Keratinocyte (primary cell): ENCODE measurements around the gene EXD3. TPM values are rescaled to one million over a fixed set of nuclear protein-coding genes. Genes with fewer than 3 reads are reported as not detected.

Experiments used
- DNase-seq: peaks from one replicate; pipeline ENCODE4 v3.0.0-alpha.2; 2011; ENCODE audit warnings: low read depth, missing footprints, low spot score
- FAIRE-seq: peaks from 2 replicates; lab custom pipeline; 2011; peaks lifted over from hg19 to GRCh38; lab: Jason Lieb, UNC
- H2AFZ ChIP-seq: 2 replicates; pipeline ENCODE4 v1.6.0; 2012; ENCODE audit warnings: low read length, control low read depth, inconsistent platforms; ENCODE audit not compliant: control insufficient read depth
- H3K27ac ChIP-seq: 2 replicates; pipeline ENCODE4 v1.5.1; 2011; ENCODE audit warnings: low read length; ENCODE audit not compliant: control insufficient read depth, insufficient read depth
- H3K27me3 ChIP-seq: 3 replicates; pipeline ENCODE4 v1.6.0; 2011; ENCODE audit warnings: low read length; ENCODE audit not compliant: control insufficient read depth, insufficient read depth; ENCODE audit errors: extremely low read depth
- H3K36me3 ChIP-seq, 2 experiments: 2 replicates in 1 of 2; 3 replicates in 1 of 2; pipeline ENCODE4 v1.5.1; 2011; ENCODE audit warnings: low read length in 2 of 2, mild to moderate bottlenecking in 1 of 2; ENCODE audit not compliant: control insufficient read depth in 2 of 2, insufficient read depth in 2 of 2; ENCODE audit errors: extremely low read depth in 1 of 2
- H3K4me1 ChIP-seq: 3 replicates; pipeline ENCODE4 v1.5.1; 2011; ENCODE audit warnings: low read length; ENCODE audit not compliant: control insufficient read depth, insufficient read depth; ENCODE audit errors: extremely low read depth
- H3K4me2 ChIP-seq: 3 replicates; pipeline ENCODE4 v1.6.0; 2011; ENCODE audit warnings: low read depth, low read length; ENCODE audit not compliant: control insufficient read depth, insufficient read depth; ENCODE audit errors: extremely low read depth
- H3K4me3 ChIP-seq, 3 experiments: fragments of 200-600 bp in 1 of 3; sonication (generic) in 1 of 3; 2 replicates in 2 of 3; 3 replicates in 1 of 3; pipeline ENCODE4 v1.5.1; 2011 to 2016; ENCODE audit warnings: low read length in 3 of 3, mild to moderate bottlenecking in 3 of 3, control low read depth in 2 of 3, inconsistent platforms in 1 of 3, low read depth in 1 of 3, mixed read lengths in 1 of 3, mixed run types in 1 of 3, moderate library complexity in 1 of 3; ENCODE audit not compliant: control insufficient read depth in 2 of 3, insufficient read depth in 2 of 3; ENCODE audit errors: extremely low read depth in 1 of 3
- H3K79me2 ChIP-seq: 2 replicates; pipeline ENCODE4 v1.6.0; 2012; ENCODE audit warnings: low read length; ENCODE audit not compliant: control insufficient read depth, insufficient read depth
- H3K9ac ChIP-seq: 3 replicates; pipeline ENCODE4 v1.6.0; 2011; ENCODE audit warnings: low read length; ENCODE audit not compliant: control insufficient read depth, insufficient read depth; ENCODE audit errors: extremely low read depth
- H3K9me1 ChIP-seq: 3 replicates; pipeline ENCODE4 v1.6.0; 2011; ENCODE audit warnings: low read length; ENCODE audit not compliant: control insufficient read depth, insufficient read depth; ENCODE audit errors: extremely low read depth
- H3K9me3 ChIP-seq: 2 replicates; pipeline ENCODE4 v1.5.1; 2012; ENCODE audit warnings: low read depth, low read length; ENCODE audit not compliant: control insufficient read depth
- H4K20me1 ChIP-seq: 3 replicates; pipeline ENCODE4 v1.6.0; 2011; ENCODE audit warnings: low read length; ENCODE audit not compliant: control insufficient read depth, insufficient read depth; ENCODE audit errors: extremely low read depth
- CTCF ChIP-seq, 3 experiments: IDR thresholded peaks in 1 of 3; conservative IDR thresholded peaks in 1 of 3; optimal IDR thresholded peaks in 1 of 3; 2 replicates in 2 of 3; 3 replicates in 1 of 3; pipeline versions ENCODE3 to v1.5.1; 2011; ENCODE audit warnings: low read length in 3 of 3, mild to moderate bottlenecking in 3 of 3, moderate library complexity in 2 of 3, control low read depth in 1 of 3, inconsistent platforms in 1 of 3; ENCODE audit not compliant: insufficient read depth in 2 of 3; ENCODE audit errors: extremely low read depth in 1 of 3
- EZH2 ChIP-seq: IDR thresholded peaks from one replicate; pipeline ENCODE4 v1.6.1; 2012; ENCODE audit warnings: inconsistent platforms, mild to moderate bottlenecking, low read length, moderate library complexity
- dilution Hi-C: fragments of 300-500 bp; cut with MboI; formaldehyde crosslinking; loops from one replicate; pipeline ENCODE4 v1.7.0; 2020; ENCODE audit warnings: low sequenced_read_pairs; ENCODE audit not compliant: extremely low pct_ligation_motif_present
- polyA plus RNA-seq, 5 experiments: library from polyadenylated mRNA; depleted of rRNA in 3 of 5; stranded (reverse) in 3 of 5; stranded (forward) in 1 of 5; unstranded in 1 of 5; fragments of >200 nt; gene quantifications; 1 replicate in 1 of 5; 2 replicates in 3 of 5; 3 replicates in 1 of 5; pipeline versions ENCODE4 v1.2.1 to v1.2.3, GENCODE V29; 2011 to 2012; ENCODE audit warnings: missing spikeins in 2 of 5, low read depth in 1 of 5, low replicate concordance in 1 of 5

Gene EXD3
- polyA plus RNA-seq, 1 donor (not counting 4 experiments of a cell fraction or from before 2014, with no cell fraction given): 1.5 TPM

GRCh38 chr9:137464291-137464999, 41.5 kb upstream of the EXD3 start:
- peaks cover 2% of the 10 kb centered on the region for H3K4me1 ChIP-seq

GRCh38 chr9:137463931-137464290, 40.9 kb upstream of the EXD3 start:
- DNase-seq: no peak
- Histone ChIP-seq H3K79me2 (no peaks in the 10 kb centered on the region), H4K20me1 (no peaks in the 10 kb centered on the region), H3K4me2 (no peak overlapping the region), H2AFZ (no peak overlapping the region), H3K9me1 (no peaks in the 10 kb centered on the region), H3K27ac (no peak overlapping the region), H3K27me3 (peaks cover 15% of the 10 kb centered on the region), H3K9ac (no peak overlapping the region), H3K4me3 (no peak overlapping the region), H3K4me1 (peaks cover 4% of the 10 kb centered on the region), H3K9me3 (no peaks in the 10 kb centered on the region), H3K36me3 (no peaks in the 10 kb centered on the region)
- TF ChIP-seq CTCF (optimal IDR thresholded peaks at IDR 0.05 in 1 of 3, IDR thresholded peaks at IDR 0.05 in 1 of 3, conservative IDR thresholded peaks at IDR 0.05 in 1 of 3; ENCODE audit: extremely low read depth in 1 of 3, insufficient read depth in 2 of 3, low read length in 3 of 3) (no peak), EZH2 (no peak)
- dilution Hi-C loops: no loop called here
- no peak for FAIRE-seq

More at GRCh38 chr9:137464291-137464999, 41.5 kb upstream of the EXD3 start:
- H3K9me3 ChIP-seq: no peaks in the 10 kb centered on the region
- no peaks in the 10 kb centered on the region for H3K79me2 ChIP-seq
- no peak overlapping the region for H3K4me3 ChIP-seq
- no peak overlapping the region for H3K9ac ChIP-seq
- dilution Hi-C loops: no loop called here
- H4K20me1 ChIP-seq: no peaks in the 10 kb centered on the region
- H3K27ac ChIP-seq: no peak overlapping the region
- H3K9me1 ChIP-seq: no peaks in the 10 kb centered on the region
- FAIRE-seq (no peak), DNase-seq (no peak)
- H3K4me2 ChIP-seq: no peak overlapping the region
- no peaks in the 10 kb centered on the region for H3K36me3 ChIP-seq
- no peak overlapping the region for H2AFZ ChIP-seq
- no peak for TF ChIP-seq EZH2
- TF ChIP-seq CTCF (optimal IDR thresholded peaks at IDR 0.05 in 1 of 3, IDR thresholded peaks at IDR 0.05 in 1 of 3, conservative IDR thresholded peaks at IDR 0.05 in 1 of 3; ENCODE audit: extremely low read depth in 1 of 3, insufficient read depth in 2 of 3, low read length in 3 of 3): no peak
- peaks cover 15% of the 10 kb centered on the region for H3K27me3 ChIP-seq
